DMS114 treated with DMSO at 0.1 percent for 48 hours (cell line): ENCODE results near the gene COL17A1.

Source experiments
- DNase-seq: peaks from one replicate; lab custom pipeline; 2025; ENCODE audit not compliant: unreplicated experiment; lab: John Stamatoyannopoulos, UW

COL17A1 gene

DNA sequence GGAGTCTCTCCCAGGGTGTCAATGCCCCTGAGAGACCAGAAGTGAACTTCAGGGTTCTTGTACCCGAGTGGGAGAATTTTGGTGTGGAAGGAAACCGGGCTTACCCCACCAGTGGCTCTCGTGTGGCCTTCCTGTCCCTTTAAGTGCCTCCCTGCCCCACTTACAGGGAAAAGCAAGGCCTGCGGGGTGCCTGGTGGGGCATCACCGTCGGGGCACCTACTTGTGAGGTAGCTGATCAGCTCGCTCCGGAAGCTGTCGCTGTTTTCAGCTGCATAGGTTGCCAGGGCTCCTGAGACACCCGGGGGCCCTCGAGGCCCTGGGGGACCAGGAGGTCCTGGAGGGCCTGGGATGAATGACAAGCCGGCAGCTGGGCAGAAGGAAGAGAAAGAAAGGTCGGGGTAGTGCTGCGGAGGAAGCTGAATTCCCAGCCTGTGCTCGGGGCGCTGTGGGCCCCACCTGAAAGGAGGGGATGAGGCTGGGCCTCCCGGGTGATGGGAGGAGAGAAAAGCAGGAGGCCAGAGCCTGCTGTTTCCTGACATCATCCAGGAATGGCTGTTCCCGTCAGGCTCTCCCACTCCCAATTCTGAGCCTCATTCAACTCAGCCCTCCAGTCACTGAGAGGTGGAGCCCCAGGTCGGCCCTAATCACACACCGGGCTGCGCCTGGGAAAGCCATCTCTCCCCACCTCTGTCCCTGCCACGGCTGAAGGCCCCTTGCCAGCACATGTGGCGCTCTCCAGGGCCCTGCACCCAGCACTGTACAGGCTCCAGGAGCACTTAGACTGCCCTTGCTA is 51.1 kb downstream of the COL17A1 start:
- no peak for DNase-seq

DNA sequence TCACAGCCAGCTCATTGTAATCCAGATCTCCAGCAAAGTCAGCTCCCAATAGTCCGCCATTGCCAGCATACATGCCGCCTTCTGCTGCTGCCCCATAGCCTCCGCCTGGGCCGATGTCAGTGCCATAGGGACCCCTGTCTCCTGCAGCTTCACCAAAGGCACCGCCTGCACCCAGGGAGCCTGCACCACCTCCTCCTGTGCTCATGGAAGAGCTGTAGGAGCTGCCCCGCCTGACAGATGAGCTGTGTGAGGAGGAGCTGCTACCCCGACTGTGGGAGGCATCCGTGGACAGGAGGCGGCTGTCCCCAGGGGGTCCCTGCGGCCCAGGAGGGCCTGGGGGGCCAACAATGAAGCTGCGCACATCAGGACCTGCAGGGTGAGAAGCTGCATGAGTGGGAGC is 51.7 kb downstream of the COL17A1 start:
- DNase-seq, result no peak

DNA sequence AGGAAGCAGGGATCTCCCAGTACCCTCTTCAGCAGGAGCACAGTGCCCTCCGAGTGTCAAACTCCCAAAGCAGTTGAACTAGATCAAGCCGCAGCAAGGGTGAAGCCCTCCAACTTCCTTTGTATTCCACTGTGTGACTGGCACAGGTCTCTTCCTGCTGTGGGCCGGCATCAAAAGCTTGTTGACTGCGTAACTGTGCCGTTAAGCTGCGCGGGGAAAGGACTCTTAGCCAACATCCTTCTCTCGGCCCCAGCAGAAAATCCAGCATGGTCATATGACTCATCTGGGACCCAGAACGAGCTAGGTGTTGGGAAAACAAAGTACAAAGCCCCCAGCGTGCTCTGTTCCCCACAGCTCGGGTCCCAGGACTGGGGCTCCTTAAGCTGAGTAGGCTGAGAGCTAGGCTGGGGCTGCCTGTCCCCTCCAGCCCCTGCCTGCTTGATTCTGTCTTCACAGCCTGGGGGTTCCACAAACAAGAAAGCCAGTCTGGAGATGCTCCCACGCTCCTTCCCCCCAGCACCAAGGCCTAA is 52.2 kb downstream of the COL17A1 start:
- DNase-seq, result no peak

DNA sequence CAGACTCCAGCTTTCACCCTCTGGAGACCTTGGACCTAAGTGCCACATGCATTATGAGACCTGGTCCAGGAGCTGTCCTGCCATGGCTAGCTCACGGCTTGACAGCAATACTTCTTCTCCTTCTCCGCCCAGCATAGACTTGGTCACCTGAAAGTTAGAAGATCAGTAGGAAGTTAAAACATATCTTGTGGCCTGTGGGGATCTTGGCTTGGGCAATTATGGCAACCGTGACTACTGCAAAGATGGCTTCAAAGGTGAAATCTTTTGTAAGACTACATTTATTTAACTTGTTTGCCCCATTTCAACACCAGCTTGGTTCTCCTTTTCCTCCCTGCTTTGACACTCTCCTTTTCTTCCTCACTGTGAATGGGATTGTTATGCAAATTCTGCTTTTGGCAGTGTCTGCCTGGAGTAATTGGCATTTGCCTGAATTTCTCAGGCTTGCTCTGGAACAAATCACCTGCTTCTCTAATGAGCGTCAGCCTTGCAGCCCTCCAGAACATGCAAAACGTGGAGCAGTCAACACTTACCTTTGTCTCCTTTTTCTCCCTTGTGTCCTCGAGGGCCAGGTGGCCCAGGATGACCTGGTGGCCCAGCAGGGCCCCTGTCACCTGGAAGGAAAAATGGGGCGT is 53.4 kb downstream of the COL17A1 start:
- DNase-seq, result no peak

DNA sequence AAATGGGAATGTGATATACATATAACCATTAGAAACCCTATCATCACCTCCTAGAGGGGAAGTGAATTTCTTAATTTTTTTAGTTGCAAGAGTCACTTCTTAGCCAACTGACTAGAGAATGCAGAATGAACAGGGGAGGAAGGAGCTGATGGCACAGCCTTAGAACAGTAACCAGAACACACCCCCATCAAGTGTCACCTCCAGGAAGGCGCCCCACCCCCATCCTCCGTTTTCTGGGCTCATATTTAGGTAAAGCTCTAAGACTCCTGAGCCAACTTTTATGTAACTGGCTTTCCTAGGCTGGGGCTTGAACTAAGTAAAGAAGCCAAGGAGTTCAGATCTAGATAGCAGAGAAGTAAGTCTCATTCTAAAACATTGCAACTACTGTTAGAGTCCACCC is 54.0 kb downstream of the COL17A1 start:
- DNase-seq, result no peak

DNA sequence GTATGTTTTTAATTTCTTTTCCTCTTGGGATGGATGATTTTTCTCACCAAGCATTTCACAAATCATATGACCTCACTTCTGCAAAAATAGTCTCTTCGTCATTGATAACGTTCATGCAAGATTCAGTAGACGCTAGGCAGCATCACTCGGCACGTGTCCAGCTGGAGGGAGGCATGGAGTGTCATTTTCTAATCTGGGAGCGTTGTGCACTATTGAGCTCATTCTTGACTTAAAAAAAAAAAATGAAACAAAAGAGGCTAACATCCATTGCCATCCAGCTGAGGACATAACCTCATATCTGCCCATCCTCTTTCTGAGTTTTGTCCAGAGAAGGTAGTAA is 56.2 kb downstream of the COL17A1 start:
- DNase-seq, result no peak

DNA sequence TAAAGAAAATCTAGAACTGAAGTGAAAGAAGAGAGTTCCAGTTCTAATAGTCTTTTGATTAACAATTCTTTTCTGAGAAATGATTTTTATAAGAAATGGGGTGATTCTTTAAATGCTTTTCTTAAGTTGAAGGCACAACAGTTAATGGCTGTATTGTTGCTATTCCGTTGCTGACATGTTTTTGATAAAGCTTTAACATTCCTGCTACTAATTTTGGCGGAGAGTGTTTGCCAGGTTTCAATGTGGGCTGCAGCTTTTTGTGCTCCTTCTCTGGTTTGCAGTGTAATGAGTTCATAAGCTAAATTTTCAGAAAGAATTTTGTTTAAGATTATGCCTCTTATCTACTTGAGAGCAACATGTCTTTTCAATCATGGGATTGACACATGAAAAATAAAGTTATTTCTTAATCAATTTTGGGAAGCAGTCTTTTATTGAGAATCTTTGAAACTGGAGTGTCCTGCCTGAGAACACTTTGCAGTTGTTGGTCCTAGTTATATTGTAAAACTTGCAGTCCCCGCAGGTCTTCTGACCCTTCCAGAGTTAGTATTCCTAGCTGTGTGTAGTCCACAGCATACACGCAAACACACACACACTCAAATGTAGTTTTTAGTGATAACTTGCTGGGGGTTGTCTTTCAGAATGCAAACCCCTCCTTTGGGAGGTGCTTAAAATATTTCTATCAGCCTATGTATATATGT is 56.7 kb downstream of the COL17A1 start:
- DNase-seq, result no peak

DNA sequence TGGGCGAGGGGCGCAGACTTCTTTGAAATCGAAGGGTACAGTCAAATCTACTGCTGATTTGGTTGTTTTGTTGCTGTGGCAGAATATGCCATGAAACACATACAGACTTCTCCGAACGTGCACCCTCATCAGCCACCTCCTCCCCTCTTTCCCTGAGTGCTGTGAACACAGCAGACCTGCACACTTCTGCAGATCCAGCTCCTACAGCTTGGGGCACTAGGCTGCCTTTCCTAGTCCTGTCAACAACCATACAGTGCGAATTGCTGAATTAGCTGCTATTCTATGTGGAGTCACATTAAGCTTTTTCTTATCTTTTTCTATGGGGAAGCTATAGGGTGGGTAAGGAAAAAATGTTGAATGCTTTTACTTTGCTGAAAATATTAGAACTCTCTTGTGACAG is 57.5 kb downstream of the COL17A1 start:
- peak; percentile 22 for DNase-seq

DNA sequence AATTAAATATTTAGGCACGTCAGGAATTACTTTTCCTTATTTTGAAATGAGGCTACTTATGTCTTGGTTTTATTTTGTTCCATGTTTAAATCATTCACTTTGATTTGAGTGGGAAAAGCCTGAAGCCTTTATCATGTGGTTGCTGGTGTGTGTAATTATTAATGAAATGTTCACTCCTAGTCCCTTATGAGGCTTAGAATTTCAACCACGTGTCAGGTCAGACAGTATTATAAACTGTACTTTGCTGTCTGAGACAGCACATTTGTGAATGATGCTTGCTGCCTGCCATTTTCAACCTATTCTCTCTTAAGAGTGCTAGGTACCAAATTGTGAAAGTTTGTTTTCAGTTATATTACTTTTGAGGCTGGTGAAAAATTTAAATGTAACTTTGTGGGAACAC is 58.9 kb downstream of the COL17A1 start:
- DNase-seq, result no peak

DNA sequence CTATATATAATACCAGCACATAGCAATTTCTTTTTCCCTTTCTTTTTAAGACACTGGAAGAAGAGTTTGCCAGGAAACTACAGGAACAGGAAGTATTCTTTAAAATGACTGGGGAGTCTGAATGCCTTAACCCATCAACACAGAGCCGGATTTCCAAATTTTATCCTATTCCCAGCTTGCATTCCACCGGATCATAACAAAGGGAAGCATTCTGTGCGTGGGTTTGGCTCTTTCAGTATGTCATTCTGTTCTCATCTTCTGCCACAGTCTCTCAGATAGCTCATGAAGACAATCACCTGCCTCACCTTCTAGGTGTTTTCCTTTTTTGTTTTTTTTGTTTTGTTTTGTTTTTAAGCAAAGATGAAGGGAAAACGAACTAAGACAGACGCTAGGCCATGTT is 60.2 kb downstream of the COL17A1 start:
- no peak for DNase-seq

DNA sequence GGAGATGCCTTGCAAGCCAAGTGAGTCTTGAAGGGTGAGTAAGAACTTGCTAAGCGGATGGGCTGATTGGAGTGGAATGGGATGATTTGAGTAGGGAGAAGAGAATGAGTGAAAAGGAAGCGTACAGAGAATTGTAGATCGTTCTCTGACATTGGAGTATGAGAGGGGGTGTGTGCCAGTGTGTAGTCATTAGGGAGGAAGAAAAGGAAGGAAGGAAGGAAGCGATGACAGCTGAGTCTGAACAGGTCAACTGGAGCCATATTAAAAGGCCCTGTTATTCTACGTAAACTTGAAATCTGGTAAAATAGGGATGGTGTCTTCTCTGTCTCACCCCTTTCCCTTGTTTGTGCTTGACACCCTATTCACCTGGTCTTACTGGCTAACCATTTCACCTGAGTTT is 63.7 kb downstream of the COL17A1 start:
- DNase-seq, result no peak

DNA sequence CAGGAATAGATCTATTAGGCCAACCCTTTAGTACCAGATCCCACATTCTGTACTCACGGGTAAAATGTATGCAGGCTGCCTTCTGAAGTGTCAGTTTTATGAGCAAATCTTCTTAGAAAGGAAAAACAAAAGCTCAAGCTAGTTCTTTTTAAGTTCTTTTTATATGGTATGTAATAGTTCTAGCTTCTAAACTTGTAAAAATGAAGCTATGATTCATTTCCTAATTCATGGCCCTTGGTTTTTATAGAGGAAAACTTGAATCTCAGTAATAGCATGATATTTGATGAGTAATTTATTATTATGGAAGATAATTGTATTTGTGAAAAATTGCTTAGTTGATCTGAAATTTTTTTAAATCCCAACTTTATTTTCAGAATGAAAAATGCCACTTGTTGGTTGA is 64.4 kb downstream of the COL17A1 start:
- no peak for DNase-seq

DNA sequence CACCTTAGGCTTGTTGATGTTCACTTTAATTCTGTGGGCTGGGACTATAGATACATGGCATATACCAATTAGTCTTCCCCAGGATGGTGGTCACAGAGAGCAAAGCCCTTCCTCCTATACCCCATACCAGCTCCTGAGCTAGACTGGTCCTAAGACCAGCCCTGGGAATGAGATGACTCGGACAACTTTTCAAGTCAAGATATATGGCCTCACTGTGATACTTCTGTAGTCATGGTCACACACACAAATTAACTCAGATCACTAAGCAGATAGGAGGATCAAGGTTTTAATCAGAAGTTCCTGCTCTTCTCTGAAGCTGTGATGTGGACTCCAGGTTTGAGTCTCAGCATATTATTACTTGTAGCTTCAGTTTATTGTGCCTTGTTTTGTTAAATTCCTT is 65.7 kb downstream of the COL17A1 start:
- no peak for DNase-seq

DNA sequence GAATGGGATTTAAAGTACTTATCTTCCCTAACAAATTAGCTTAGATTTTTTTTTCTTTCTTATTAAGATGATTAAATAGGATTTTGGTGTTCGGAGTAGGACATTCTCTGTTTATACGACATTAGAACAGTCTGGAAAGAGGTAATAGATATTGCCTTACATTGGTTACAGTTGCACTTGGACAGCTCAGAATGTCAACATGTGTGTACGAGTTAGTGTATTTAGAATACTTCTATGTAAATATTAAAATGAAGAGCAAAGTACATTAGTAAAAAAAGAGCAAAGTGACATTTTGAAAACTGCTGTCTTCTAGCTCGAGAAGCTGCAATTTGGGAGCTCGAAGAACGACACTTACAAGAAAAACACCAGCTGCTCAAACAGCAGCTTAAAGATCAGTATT is 67.2 kb downstream of the COL17A1 start:
- no peak for DNase-seq

DNA sequence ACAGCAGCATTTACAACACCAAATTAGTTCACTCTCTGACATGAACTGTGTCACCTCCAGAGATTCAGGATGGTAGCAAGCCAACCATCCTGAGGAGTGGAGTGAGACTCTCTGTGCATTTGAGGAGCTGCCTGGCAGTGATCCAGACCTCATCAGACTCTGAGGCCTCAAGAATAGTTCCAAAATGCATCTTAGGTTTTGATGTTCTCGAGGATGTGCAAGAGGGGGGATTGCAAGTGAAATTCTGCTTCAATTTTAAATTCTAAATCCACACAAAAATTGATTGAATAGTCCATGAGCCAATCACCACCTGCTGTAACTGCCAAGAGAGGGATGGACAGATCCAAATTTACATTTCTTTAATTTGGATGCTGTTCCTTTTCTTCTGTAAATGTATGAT is 69.0 kb downstream of the COL17A1 start:
- no peak for DNase-seq

DNA sequence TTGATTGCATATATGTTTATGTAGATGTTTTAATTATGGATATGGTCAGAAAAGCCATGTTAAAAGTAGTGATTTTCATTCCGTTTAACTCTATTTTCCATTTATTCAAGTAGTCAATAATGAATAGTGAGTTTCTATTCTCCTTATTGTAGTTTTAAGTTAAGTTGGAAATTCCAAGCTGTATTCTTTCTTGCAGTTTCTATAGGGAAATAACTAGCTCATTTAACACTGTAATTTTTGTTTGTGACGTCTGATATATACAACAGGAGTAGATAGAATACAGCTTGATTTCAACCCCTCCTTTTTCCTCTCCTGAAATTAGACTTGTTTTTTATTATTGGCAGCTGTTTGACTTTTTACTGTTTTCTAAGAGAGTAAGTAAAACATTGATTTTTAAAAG is 71.5 kb downstream of the COL17A1 start:
- no peak for DNase-seq

DNA sequence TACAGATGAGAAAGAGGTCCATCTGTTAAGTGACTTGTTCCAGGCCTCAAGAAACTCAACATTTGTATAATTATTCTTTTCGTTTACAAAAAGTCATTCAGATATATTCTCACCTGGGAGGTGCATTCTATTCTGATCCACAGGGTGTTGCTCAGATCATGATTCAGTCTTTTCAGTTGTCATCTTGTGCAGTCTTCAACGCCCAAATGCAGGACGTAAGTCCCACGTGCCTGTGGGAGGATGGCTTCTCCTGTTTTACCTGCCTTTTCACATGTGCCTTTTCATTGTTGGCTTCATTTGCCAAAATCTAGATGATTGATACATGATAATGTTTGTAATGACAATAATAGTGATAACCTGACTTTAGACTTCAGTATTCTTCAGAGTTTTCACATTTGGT is 72.2 kb downstream of the COL17A1 start:
- no peak for DNase-seq

DNA sequence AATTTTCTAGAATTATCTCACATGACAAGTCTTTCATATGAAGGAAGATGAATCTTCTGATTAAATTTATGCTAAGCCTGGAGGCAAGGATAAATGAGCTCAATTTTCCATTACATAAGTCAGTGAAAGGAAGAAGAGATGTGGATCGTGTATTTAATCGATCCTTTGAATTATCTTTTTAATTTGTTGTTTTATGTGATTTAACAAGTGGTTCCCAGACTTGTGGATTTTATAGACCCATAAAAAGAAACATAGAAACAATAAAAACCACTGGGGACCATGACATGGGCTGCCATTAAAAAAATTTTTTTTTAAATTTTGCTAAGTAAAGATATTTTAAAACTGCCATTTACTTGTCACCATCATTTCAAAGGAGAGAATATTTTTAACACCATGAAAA is 73.8 kb downstream of the COL17A1 start:
- no peak for DNase-seq

DNA sequence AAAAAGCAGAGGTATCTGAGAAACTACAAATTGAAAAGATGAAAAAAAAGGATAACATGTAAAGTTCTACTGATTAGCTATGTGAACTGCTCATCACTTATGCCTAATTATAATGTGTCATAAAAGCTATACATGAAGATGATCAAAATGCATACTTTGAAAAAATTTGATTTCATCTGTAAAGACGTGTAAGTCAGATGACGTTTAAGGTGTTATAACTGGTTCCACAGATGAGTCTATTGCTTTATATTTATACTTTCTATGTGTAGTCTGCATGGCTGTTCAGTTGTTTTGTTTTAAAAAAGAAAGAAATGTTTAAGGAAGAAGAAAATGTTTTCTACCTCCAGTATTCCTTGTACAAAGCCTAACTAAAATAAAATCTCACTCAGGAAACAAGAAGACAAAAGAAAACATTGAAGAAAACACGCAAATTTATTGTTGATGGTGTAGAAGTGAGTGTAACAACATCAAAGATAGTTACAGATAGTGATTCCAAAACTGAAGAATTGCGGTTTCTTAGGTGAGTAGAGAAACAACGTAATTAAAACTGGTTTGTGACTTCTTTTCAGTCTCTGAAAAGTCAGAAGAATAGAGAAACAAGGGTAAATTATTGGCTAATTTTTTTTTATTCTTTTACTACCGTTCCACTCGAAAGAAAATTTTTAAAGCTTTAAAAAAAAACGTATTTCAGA is 80.4 kb downstream of the COL17A1 start:
- DNase-seq, result no peak

DNA sequence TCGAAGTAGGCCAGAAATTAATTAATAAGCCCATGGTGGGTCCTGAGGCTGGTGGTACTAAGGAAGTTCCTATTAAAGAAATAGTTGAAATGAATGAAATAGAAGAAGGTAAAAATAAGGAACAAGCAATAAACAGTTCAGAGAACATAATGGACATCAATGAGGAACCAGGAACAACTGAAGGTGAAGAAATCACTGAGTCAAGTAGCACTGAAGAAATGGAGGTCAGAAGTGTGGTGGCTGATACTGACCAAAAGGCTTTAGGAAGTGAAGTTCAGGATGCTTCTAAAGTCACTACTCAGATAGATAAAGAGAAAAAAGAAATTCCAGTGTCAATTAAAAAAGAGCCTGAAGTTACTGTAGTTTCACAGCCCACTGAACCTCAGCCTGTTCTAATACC is 82.8 kb downstream of the COL17A1 start:
- no peak for DNase-seq

DNA sequence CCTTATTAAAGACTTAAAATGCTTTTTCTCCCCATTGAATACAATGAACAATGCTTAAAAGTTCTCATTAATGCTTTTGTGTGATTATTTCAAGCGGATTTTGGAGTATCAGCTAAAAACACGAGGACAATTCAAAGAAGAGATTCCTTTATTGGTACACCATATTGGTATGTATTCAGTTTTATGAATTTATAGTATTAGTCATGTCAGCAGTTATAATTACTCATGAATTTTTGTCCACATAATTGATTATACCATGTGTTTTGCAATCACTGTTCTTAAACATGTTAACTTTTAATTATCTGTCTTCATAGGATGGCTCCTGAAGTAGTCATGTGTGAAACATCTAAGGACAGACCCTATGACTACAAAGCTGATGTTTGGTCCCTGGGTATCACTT is 86.9 kb downstream of the COL17A1 start:
- no peak for DNase-seq

DNA sequence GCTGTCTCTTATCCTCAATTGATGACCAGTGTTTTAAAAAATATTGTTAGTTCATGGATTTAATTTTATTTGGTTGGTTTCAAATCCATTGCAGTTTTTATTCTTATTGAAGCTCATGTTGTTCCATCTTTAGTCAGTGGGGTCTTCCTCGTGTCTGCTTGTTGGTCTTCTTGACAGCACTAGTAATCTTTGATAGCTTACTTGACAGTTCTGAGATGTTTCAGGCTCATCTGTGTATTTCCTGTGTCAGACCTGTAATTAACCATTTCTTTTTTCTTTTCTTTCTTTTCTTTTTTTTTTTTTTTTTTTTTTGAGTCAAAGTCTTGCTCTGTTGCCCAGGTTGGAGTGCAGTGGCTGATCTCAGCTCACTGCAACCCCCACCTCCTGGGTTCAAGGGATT is 90.5 kb downstream of the COL17A1 start:
- DNase-seq, result no peak
